Measurements from ENCODE around the gene EGFL7.
A peak's percentile ranks its signal among the peaks of the same experiment; 100 is the strongest.
"Not testable (repeated sequence)": the region's sequence is repeated elsewhere in the genome, so short reads cannot be mapped to it uniquely, and the experiment has no call there.

EGFL7 gene

GRCh38 chr9:136700304-136700703 lies 37.6 kb downstream of the EGFL7 start:
- DNase-seq (ENCODE audit: low spot score in 2 of 2) (no peak), ATAC-seq (no peak)
- Mint-ChIP-seq H3K27ac (no peak overlapping the region), H3K4me1 (peaks cover 44% of the 10 kb centered on the region), H3K4me3 (peak overlapping the region; percentile 72), H3K36me3 (no peaks in the 10 kb centered on the region), H3K9me3 (no peaks in the 10 kb centered on the region)

GRCh38 chr9:136700959-136701667 lies 38.4 kb downstream of the EGFL7 start:
- peak overlapping the region; percentile 72 for H3K4me3 Mint-ChIP-seq
- no peaks in the 10 kb centered on the region for H3K9me3 Mint-ChIP-seq
- ATAC-seq (peak; percentile 97), DNase-seq (ENCODE audit: low spot score in 2 of 2) (peak; percentile 53 to 82)
- peaks cover 37% of the 10 kb centered on the region for H3K4me1 Mint-ChIP-seq
- peak overlapping the region; percentile 89 for H3K27ac Mint-ChIP-seq
- H3K36me3 Mint-ChIP-seq = no peaks in the 10 kb centered on the region

- no peak for ATAC-seq
- Mint-ChIP-seq H3K4me3 (peak overlapping the region; percentile 72), H3K9me3 (no peaks in the 10 kb centered on the region), H3K36me3 (no peaks in the 10 kb centered on the region), H3K27ac (peak overlapping the region; percentile 89), H3K4me1 (peaks cover 31% of the 10 kb centered on the region)
- no peak for DNase-seq (ENCODE audit: low spot score in 2 of 2)
These were observed 38.9 kb downstream of the EGFL7 start for GRCh38 chr9:136701668-136702053.

- DNase-seq (ENCODE audit: low spot score in 2 of 2) (no peak), ATAC-seq (no peak)
- Mint-ChIP-seq H3K36me3 (no peaks in the 10 kb centered on the region), H3K4me3 (no peak overlapping the region), H3K4me1 (peaks cover 21% of the 10 kb centered on the region), H3K9me3 (no peaks in the 10 kb centered on the region), H3K27ac (no peak overlapping the region)
These were observed 40.7 kb downstream of the EGFL7 start for GRCh38 chr9:136703276-136703860.

GRCh38 chr9:136704741-136705140 lies 42.0 kb downstream of the EGFL7 start:
- DNase-seq (ENCODE audit: low spot score in 2 of 2); ATAC-seq; H3K9me3 Mint-ChIP-seq; H3K36me3 Mint-ChIP-seq; H3K27ac Mint-ChIP-seq; H3K4me3 Mint-ChIP-seq: not testable (repeated sequence)
- peaks cover 21% of the 10 kb centered on the region for H3K4me1 Mint-ChIP-seq

- Mint-ChIP-seq H3K27ac (no peak overlapping the region), H3K4me3 (no peak overlapping the region), H3K4me1 (peaks cover 15% of the 10 kb centered on the region), H3K36me3 (no peaks in the 10 kb centered on the region), H3K9me3 (no peaks in the 10 kb centered on the region)
- ATAC-seq (no peak), DNase-seq (ENCODE audit: low spot score in 2 of 2) (no peak)
These were observed 42.8 kb downstream of the EGFL7 start for GRCh38 chr9:136705564-136705963.

GRCh38 chr9:136707011-136707410 lies 44.3 kb downstream of the EGFL7 start:
- Mint-ChIP-seq H3K27ac (no peak overlapping the region), H3K4me3 (no peak overlapping the region), H3K4me1 (peaks cover 6% of the 10 kb centered on the region), H3K9me3 (no peaks in the 10 kb centered on the region), H3K36me3 (no peaks in the 10 kb centered on the region)
- DNase-seq (ENCODE audit: low spot score in 2 of 2) (no peak), ATAC-seq (no peak)

GRCh38 chr9:136707849-136708517 lies 45.3 kb downstream of the EGFL7 start:
- Mint-ChIP-seq H3K36me3 (no peaks in the 10 kb centered on the region), H3K27ac (no peak overlapping the region), H3K4me1 (peaks cover 5% of the 10 kb centered on the region), H3K4me3 (no peak overlapping the region), H3K9me3 (no peaks in the 10 kb centered on the region)
- ATAC-seq = no peak
- no peak for DNase-seq (ENCODE audit: low spot score in 2 of 2)

- no peaks in the 10 kb centered on the region for H3K9me3 Mint-ChIP-seq
- no peak for DNase-seq (ENCODE audit: low spot score in 2 of 2)
- no peak overlapping the region for H3K27ac Mint-ChIP-seq
- H3K4me1 Mint-ChIP-seq = peaks cover 5% of the 10 kb centered on the region
- H3K4me3 Mint-ChIP-seq = no peak overlapping the region
- no peak for ATAC-seq
- H3K36me3 Mint-ChIP-seq = no peaks in the 10 kb centered on the region
These were observed 46.9 kb downstream of the EGFL7 start for GRCh38 chr9:136709454-136710109.

- Mint-ChIP-seq H3K27ac (no peak overlapping the region), H3K4me3 (peak overlapping the region; percentile 60), H3K9me3 (no peaks in the 10 kb centered on the region), H3K4me1 (peaks cover 5% of the 10 kb centered on the region), H3K36me3 (no peaks in the 10 kb centered on the region)
- no peak for DNase-seq (ENCODE audit: low spot score in 2 of 2)
- ATAC-seq = no peak
These were observed 47.8 kb downstream of the EGFL7 start for GRCh38 chr9:136710543-136710942.

GRCh38 chr9:136711219-136711648 lies 48.5 kb downstream of the EGFL7 start:
- ATAC-seq; DNase-seq (ENCODE audit: low spot score in 2 of 2); H3K36me3 Mint-ChIP-seq; H3K4me1 Mint-ChIP-seq; H3K27ac Mint-ChIP-seq; H3K9me3 Mint-ChIP-seq: not testable (repeated sequence)
- peak overlapping the region; percentile 60 for H3K4me3 Mint-ChIP-seq

- DNase-seq (ENCODE audit: low spot score in 2 of 2) (no peak), ATAC-seq (no peak)
- no peak within 1 kb of the TSS for H3K27ac Mint-ChIP-seq
- H3K4me3 Mint-ChIP-seq = peak within 1 kb of the TSS; percentile 60
- H3K36me3 Mint-ChIP-seq = no peaks in the 10 kb centered on the region
- peaks cover 5% of the 10 kb centered on the region for H3K4me1 Mint-ChIP-seq
- H3K9me3 Mint-ChIP-seq = no peaks in the 10 kb centered on the region
These were observed 49.3 kb downstream of the EGFL7 start, which contains the start of gene DIPK1B for GRCh38 chr9:136711751-136712689. TSS of gene DIPK1B (plus strand) at chr9:136712572. CDS start at chr9:136712666, 94 bp downstream.

GRCh38 chr9:136712690-136713544 lies 50.2 kb downstream of the EGFL7 start:
- DNase-seq (ENCODE audit: low spot score in 2 of 2) (no peak), ATAC-seq (no peak)
- Mint-ChIP-seq H3K36me3 (no peaks in the 10 kb centered on the region), H3K4me1 (peaks cover 5% of the 10 kb centered on the region), H3K4me3 (no peak overlapping the region), H3K9me3 (no peaks in the 10 kb centered on the region), H3K27ac (no peak overlapping the region)

- H3K36me3 Mint-ChIP-seq = no peaks in the 10 kb centered on the region
- peaks cover 5% of the 10 kb centered on the region for H3K4me1 Mint-ChIP-seq
- H3K27ac Mint-ChIP-seq = no peak overlapping the region
- no peaks in the 10 kb centered on the region for H3K9me3 Mint-ChIP-seq
- ATAC-seq = no peak
- no peak for DNase-seq (ENCODE audit: low spot score in 2 of 2)
- no peak overlapping the region for H3K4me3 Mint-ChIP-seq
These were observed 50.8 kb downstream of the EGFL7 start for GRCh38 chr9:136713550-136713949.

All from stimulated activated effector memory CD8-positive, alpha-beta T cell treated with anti-CD3 and anti-CD28 coated beads, Interleukin-12 subunit alpha, Interleukin-12 subunit beta, amount 100 ng/mL, for 72 hours (primary cell).